Measurements from ENCODE around the gene ZBTB18.
"Not testable (repeated sequence)": the region's sequence is repeated elsewhere in the genome, so short reads cannot be mapped to it uniquely, and the experiment has no call there.

The ZBTB18 gene

GRCh38 chr1:244050835-244051444 lies at the start of gene ZBTB18:
ZBTB18 (plus strand) TSS chr1:244051283; CDS start chr1:244051432, 149 bp downstream.
- DNase-seq = peak; percentile 97

- DNase-seq = no peak
These were observed 48.4 kb upstream of the ZBTB18 start for GRCh38 chr1:244002721-244003120.

DNA sequence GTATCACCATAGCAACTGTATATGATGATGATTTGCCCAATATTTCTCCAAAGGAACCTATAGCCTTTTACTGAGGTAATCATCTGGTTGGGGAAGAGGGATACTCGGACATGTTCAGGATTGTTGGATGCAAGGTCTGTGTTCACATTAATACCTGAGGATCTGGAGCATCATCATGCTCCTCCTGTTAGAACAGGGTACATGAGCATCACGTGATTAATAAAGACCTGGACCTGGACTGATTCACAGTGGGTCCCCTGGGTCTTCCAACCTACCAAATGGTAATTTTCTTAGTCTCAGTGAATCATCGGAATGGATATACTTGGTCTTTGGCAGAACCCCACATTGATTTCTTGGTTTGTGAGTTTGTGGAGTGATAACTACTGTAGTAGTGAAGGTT lies 45.6 kb upstream of the ZBTB18 start:
- no peak for DNase-seq

GRCh38 chr1:244006381-244006901 lies 44.6 kb upstream of the ZBTB18 start:
- DNase-seq = no peak

GRCh38 chr1:244006961-244007360 lies 44.1 kb upstream of the ZBTB18 start:
- no peak for DNase-seq

DNA sequence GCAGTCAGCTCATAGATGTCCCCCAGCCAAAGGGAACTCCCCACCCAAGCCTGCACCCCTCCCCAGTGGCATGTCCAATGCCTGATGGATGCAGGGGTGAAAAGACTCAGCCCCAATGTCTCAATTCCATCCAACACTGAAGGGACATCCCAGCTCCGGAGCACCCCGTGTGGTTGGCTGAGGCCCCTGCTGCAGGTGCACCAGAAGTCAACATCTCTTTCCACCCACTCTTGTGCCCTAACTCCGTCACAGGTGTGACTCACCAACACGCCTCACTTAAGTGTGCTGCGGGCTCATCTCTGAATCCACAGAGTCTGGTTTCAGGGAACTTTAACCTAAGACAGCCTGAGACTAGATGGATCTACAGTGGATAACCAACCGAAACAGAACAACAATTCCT lies 40.9 kb upstream of the ZBTB18 start:
- DNase-seq = no peak

DNA sequence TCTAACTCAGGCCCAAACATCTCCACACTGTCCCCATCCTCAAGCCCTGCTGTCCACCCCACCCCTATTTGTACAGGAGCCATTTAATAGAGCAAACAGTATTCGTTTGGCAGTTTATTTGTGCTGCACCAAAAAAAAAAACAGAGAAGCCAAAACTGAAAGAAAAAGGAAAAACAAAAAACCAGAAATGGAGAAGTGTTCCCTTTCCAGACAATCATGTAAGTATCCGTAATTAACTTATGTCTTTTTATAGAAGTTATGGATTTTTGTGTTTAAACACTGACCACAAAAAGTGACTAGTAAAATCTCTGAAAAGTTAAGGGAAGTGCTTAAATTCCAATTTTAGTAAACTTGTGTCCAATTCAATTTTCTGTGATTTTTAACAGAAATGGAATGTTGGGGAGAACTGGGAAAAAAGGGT lies 40.4 kb upstream of the ZBTB18 start:
- no peak for DNase-seq

DNA sequence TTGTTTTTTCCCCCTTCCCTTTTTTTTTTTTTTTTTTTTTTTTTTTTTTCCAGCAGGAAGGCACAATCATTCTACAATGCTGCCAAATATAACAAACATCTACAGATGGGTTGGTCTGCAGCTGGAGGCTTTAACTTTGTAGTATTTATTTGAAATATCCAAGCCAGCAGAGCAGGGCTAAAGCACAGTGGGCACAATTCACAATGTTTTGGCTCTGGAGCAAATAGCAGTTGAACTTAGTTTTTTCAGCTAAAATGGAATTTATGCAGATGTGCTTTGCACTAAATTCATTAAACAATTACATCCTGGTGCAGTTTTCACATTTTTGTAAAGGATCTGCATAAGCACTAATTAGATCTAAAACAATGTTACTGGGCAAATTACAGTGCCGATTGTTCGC lies 39.8 kb upstream of the ZBTB18 start:
- DNase-seq = no peak

GRCh38 chr1:244011786-244012185 lies 39.3 kb upstream of the ZBTB18 start:
- no peak for DNase-seq

DNA sequence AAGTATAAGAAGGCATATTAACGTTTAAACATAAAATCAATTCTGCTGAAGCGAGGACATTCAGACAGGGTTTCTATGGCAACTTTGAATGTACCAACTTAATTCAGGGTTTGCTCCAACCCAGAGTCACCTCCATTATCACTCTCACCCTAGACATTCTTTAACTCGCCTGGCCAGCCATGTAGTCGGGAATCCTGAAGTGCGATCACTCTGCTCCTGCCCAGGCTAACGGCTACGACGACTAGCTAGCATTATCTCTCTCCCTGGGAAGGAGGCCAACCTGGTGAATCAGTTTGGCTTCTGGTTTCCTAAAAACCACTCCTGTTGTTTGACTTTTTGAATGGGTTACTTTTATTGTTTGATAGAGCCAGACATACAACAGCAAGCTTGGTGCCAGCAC lies 38.9 kb upstream of the ZBTB18 start:
- no peak for DNase-seq

GRCh38 chr1:244013100-244013499 lies 38.0 kb upstream of the ZBTB18 start:
- DNase-seq = no peak

DNA sequence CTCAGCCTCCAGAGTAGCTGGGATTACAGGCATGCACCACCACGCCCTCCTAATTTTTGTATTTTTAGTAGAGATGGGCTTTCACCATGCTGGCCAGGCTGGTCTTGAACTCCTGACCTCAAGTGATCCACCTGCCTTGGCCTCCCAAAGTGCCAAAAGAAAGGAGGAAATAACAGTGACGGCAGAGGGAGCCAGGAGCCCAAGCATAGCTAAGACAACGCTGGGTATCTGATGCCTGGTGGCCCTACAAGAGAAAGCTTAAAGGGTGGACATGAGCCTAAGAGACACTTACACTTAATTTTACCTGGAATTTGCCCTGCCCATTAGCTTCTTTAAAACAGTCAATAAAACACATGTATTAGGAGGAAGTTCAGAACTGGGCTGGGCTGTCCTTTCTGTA lies 36.2 kb upstream of the ZBTB18 start:
- not testable (repeated sequence) for DNase-seq

DNA sequence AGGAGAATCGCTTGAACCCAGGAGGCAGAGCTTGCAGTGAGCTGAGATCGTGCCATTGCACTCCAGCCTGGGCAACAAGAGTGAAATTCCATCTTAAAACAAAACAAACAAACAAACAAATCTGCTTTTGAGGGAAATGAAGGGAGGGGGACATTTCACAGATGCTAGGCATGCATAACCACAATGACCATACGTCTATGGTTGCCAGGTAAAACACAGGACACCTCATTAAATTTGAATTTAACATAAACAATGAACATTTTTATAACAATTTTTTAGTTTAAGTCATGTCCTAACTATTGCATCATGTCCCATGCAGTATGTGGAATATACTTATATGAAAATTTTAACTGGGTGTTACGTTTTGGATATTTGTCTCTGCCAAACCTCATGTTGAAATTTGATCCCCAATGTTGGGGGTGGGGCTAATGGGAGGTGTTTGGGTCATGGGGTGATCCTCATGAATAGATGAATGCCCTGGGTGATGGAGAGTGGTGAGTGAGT lies 31.0 kb upstream of the ZBTB18 start:
- DNase-seq = no peak

- no peak for DNase-seq
These were observed 29.7 kb upstream of the ZBTB18 start for GRCh38 chr1:244021427-244021826.

DNA sequence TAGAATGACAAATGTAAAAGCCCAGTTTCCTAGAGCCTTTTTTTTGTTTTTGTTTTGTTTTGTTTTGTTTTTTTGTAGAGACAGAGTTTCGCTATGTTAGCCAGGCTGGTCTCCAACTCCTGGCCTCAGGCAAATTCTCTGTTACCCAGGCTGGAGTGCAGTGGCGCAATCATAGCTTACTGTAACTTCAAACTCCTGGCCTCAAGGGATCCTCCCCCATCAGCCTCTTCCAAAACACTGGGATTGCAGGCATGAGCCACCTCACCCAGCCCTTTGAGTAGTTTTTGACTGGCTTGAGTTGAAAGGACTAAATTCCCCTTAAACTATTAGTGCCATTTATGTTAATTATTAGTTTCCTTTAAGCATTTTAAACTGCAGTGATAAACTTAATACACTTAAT lies 28.8 kb upstream of the ZBTB18 start:
- no peak for DNase-seq

DNA sequence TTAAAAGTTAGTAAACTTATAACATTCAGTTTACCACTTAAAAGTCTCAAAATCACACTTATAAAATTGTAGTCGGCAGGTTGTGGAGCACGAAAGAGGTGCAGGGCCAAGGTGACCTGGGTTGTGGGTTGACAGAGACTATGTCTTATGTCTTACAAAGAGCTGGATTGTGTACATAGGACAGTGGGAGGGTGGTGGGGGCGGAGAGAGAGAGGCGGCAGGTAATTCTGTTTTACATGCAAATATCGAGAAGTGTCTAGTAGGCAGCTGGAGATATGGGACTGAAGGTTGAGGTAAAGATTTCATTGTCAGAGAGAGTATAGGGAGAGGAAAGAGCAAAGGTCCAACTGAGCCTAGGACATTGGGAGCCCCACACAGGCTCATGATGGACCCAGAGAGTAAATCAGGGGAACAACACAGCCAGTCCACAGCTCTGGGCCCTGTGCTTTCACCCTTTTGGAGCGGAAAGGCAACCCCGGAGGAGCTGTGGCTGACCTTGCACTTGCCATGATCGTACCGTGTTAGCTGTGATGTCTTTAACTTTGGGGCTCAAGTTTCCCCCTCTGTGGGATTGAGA lies 28.1 kb upstream of the ZBTB18 start:
- DNase-seq = no peak

DNA sequence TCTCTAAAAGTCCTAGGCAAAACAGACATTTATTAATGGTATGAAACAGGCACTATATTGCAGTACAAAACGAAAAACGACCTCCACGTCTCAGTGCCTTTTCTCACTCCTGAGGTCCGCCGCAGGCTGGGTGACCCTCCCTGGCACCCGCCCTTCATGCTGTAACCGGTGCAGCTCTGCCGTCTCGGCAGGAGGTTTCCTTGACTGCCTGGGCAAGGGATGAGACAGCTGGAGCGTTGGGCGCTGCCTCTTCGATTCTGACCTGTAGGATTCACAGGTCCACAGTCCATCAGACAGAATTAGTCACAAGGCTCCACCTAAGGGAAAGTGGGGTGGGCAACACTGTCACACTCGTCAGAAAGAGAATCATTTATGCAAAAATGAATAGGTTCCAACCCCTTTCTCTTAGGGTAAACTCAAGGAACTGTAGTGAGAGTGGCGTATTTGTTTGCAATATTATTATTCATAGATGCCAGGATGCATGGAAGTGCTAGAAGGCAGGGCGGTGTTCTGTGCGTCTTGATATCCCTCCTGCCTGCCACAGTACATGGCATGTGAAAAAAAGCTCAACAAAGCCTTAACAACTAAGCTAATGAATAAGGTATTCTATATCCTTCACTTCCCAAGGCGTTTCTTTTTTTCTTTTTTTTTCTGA lies 23.5 kb upstream of the ZBTB18 start:
- DNase-seq = no peak

DNA sequence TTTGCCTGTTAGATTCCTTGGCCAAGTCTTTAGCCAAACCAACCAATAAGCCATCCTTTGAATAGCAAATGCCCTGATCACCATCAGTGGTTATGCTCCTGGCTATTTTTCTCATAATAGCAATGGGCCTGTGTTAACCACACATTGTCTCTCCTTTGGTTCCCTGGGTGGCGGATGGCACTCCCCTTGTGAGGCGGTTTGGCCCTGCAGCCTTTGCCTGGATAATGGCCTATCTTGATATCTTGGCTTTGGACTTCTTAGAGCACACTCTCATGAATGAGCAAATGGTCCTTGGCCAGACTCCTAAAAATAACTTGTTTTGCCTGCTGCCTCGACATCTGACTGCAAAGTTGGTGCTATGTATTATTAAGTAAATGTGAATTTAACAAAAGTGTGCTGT lies 22.4 kb upstream of the ZBTB18 start:
- no peak for DNase-seq

DNA sequence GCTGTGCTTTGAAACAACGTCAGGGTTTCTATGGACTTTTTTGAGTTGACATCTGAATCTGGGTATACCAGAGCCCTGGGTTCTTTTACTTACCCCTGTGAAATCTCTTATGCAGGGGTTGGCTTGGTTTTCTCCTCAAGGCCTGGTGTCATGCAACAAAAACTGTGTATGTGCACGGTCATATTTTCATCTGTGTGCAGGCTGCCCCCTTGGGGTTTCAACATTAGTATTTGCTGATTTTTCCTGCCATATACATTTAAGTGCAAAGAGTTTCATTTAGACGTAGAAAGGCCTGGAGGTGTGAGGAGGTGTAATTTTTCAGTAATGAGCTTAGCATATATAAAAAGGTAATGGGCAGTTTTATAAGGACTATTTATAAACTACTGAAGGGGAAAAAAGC lies 22.0 kb upstream of the ZBTB18 start:
- no peak for DNase-seq

- no peak for DNase-seq
These were observed 20.5 kb upstream of the ZBTB18 start for GRCh38 chr1:244030481-244031040.

- DNase-seq = no peak
These were observed 15.7 kb upstream of the ZBTB18 start for GRCh38 chr1:244035358-244035757.

DNA sequence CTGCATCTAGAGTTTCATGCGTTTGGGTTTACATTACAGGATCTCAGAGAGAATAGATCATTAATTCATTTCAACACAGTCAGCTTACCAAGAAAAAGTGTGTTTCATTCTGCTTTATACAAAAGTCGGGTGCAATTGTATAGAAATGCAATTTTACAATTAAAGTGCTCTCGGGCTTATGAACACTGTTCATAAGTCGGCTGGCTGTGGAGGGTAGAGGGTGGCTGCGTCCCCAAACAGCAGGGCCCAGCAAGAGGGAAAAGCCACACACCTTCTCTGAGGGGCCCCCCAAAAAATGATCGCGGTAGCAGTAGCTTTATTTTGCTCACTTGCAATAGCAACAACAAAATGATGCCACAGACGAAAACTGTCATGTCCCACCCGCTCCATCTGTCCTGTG lies 13.8 kb upstream of the ZBTB18 start:
- no peak for DNase-seq

DNA sequence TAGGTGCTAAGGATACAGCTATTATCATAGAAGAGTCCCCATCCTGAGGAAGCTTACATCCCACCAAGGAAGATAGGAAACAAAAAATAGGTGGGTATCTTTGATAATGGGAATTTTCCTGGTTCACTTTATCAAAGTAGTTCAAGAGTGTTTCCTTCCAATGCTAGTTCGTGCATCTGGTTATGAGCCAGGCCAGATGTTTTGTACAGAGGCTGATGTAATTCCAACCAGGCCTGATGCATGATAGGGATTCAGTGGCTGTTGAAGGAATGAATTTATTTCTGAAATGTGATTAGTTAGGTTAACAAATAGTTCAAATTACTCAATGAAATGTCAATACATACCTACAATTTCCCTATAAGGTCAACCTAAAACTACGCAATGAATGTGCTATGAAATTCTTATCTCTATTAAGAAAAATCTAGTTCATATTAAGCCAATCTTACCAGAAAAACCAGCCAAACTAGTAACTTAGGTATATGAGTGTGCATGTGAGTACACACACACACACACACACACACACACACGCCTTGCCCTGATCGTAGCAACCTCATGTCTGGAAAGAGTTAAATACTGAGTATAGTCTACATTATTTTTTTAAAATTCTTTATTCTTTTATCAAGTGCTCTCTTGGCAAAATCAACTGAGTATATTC lies 9.5 kb upstream of the ZBTB18 start:
- no peak for DNase-seq
